Embryonic facial prominence (tissue), 1 donor: ENCODE data around the gene DEPDC1B.
"Not testable (repeated sequence)": the region's sequence is repeated elsewhere in the genome, so short reads cannot be mapped to it uniquely, and the experiment has no call there.

Experiments
- DNase-seq: peaks from one replicate; pipeline ENCODE4 v3.0.0-alpha.2; 2016; ENCODE audit errors: extremely low spot score

DEPDC1B gene

DNA sequence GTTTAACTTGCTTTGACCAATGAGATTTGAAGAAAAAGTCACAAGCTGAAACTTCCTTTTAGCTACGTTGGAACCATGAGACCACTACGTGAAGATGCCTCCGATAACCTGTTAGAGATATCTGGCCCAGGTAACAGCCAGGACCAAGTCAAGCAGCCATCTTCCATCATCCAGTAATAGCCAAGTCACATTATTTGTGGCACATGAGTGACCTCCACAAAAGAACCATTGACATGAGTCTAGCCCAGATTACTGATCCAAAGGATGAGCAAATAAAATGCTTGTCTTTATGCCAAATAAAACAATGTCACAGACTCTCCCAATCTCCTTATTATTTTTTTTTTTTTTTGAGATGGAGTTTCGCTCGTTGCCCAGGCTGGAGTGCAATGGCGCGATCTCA is 1.6 kb downstream of the DEPDC1B start:
- no peak for DNase-seq

DNA sequence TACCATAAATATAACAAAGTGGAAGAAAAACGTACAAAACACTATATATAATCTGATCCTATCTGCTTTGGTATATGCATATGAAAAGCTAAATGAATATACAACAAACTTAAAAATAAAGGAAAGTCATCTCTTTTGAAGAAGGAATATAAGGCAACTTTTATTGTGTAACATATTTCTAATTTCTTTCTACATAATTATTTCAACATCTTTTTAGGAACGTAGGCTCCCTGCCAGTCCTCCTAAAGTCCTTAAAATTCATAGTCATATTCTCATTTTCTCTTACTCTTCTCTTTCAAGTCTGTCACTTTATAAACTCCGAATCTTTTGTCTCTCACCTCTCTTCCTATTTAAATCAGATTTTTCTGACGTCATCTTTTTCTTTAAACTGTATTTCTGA is 9.6 kb downstream of the DEPDC1B start:
- no peak for DNase-seq

DNA sequence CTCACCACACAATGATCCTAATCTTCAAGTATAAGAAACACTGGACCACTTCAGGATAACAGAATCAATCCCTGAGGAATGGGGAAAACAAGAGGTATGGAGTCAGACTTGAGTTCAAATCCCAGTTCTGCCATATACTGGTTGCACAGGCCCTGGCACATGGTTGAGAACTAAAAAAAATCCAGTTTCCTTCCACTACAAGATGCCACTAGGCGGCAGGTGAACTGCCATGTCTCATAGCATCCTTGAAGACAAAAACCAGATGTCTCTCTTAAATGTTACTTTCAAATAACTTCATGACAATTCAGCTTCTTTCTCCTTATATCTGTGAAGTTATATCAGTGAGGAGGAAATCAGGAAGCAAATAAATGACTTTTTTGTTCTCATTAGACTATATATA is 11.0 kb downstream of the DEPDC1B start:
- no peak for DNase-seq

DNA sequence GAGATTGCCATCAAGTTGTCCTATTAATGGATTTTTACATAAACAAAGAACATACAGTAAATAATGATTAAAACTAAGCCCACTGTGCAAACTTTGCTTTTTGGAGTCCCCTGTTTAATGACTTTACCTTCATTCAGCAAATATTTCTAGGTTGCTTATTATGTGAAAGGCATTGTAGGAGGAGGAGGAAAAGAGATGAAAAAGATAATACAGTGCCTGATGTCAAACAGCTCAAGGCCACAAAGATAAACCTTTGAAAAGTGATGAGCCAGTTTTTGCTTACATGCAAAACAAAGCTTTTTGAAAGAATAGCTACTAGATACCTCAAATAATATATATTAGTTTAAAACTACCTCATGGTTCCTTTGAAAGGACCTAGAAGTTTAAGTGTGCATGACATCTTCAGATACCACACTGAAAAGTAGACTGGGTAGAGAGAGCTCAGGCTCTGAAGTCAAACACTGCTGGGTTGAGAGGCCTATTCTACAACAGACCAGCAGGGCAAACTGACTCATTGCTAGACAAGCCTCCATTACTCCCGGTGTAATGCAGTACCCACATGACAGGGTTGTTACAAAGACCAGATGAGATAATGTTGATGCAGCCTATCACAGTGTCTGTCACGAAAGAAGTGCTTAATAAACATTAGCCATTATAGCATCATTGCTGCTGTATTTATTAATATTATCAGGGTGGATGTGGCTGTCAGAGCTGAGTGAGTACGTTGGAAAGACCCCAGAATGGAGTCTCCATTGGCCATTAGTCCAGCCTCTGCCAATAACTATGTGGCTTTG is 11.8 kb downstream of the DEPDC1B start:
- no peak for DNase-seq

DNA sequence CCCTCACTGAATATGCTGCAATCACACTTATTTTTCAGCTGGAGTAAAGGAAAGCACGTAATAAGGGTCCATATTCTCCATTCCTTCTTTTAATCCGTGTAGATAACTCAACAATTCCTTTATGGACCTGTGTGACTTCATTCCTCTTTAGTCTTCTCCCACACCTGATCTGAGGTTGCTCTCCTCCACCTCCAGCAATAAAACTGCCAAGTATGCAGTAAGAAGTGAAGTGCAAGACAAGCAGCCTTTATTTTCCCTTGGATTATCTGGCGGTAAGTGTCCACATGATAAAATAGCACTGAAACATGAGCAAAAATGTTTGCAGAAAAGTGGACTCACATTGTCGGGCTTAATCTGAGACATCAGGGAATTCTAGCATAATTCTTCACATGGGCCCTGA is 13.8 kb downstream of the DEPDC1B start:
- DNase-seq, result no peak

DNA sequence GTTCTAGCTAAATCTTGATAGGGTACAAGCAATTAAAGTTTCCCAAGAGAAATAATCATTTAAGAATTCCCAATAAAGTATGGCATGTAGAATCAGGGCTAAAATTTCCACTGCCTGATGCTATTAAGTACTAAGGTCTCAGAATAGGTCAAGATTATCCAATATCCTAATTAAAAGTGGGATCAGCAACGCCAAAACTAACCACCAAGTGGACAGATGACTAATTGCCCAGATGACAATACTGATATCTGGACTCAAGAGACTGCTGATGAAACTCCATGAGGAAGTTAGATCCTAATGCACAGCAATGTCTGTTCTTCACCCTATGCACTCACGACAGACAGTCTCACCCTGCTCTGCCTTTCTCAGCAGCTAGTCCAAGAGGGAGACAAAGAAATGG is 14.3 kb downstream of the DEPDC1B start:
- no peak for DNase-seq

DNA sequence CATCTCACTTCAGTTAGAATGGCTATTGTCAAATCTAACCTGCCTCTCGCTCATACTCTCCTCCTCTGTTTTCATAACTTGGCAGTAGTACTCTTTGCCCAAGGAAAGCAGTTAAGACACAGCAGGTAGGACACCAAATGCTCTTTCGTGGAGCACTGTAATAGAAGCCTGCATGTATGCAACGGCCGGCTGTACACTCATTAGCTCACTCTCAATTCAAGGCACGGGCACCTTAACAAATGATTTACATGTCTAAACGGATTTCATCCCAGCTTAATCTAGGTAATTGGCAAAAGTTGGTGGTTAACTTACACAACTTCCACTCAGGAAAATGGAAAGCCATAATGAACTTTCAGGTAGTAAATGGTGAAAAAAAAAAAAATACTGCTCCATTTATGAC is 14.9 kb downstream of the DEPDC1B start:
- no peak for DNase-seq

DNA sequence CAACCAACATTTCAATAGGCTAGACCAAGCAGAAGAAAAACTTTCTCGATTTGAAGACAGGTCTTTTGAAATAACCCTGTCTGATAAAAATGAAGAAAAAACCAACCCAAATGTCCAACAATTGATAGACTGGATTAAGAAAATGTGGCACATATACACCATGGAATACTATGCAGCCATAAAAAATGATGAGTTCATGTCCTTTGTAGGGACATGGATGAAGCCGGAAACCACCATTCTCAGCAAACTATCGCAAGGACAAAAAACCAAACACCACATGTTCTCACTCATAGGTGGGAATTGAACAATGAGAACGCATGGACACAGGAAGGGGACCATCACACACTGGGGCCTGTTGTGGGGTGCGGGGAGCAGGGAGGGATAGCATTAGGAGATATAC is 18.0 kb downstream of the DEPDC1B start:
- DNase-seq, result not testable (repeated sequence)

DNA sequence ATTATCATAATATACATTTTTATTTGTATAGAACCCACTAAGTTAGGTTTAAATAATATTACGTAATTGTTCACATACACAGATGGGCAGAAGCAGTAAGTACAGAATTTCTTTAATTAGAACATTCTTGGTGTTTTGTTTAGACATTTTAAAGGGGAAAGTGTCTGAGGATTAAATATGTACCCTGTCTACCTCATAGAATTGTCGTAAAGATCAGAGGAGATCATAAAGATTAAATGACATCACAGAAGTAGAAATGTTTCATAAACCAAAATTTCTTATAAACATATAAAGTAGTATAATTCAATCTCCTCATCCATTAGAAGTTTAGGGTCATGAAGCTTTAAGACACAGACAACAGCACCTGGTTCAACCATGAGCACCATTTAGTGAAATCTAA is 20.1 kb downstream of the DEPDC1B start:
- no peak for DNase-seq

DNA sequence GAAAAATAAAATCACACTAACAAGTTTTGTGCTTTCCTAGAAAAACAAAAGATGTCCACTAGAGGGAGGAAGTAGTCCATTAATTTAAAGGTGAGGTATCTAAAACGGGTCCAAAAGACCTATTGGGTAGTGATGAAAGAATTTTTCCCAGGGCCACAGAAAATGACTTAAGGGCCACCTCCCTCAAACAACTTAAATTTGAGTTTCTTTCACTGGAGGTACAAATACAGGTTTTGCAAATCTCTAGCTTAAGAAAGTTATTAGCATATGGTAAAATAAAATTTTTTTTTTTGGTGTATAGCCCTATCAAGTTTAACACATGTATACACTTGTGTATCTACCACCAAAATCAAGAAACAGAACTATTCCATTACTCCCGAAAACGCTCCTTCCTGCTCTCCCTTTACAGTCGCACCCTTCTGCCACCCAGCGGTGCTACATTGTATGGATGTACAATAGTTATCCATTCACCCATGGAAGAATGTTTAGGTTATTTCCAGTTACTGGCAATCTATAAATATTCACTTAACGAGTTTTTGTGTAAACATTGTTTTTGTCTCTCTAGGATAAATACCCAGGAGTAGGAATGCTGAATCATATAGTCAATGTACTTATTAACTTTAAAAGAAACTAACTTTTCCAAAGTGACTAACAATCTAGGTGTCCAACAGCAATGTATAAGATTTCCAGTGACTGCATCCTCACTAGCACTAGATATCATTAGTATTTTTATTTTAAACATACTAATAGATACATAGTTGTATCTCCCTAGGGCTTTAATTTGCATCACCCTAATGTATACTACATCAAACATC is 21.9 kb downstream of the DEPDC1B start:
- no peak for DNase-seq

DNA sequence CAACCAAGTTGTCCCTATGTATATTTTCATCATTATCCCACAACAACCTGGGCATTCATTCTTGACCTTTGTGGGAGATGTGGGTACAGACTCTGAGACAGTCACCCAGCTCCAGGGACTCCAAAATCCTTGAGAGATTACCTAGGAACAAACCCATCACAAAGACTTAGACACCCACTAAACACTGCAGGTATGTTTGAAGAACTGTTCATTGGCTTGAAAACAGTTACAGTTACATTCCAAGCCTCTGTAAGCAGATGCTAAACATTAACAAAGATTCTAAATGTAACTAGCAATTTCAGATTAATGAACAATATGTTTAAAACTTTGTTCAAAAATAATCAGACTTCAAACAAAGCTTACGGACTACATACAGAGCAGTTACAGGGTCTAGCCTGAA is 24.7 kb downstream of the DEPDC1B start:
- DNase-seq, result no peak

DNA sequence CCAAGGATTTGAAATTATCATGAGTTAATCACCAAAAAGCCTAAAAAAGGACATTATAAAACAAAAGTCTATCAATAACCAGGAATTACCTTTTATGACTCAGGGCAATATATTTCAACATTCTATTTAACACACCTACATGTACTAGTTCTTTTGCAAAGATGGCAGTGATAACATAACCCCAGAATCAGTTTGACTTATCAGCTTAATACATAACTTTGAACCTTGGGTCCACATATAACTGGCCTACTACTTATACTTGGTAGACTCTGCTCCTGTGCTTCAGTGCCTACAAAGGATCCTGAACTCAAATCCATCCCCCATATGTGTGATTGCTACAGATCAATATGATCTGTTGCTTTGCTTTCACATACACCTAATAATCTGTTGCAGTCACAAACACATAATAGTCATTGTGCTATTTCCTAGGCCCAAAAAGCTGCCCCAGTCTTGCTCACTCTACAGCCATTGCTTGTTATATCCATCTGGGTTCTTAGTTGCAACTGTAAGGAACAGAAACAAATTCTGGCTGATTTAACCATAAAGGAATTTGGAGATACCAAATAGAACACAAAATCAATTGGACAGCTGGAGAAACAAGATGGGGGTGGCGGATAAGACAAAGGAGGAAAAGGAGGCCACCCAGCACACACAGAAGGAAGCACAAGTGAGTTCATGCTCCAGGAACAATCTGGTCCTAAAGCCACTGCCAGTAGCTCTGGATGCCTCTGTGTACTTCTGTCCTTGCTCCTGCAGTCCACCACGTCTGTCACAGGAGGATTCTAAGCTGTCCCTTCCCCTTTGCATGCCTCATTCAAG is 25.5 kb downstream of the DEPDC1B start:
- DNase-seq, result no peak

DNA sequence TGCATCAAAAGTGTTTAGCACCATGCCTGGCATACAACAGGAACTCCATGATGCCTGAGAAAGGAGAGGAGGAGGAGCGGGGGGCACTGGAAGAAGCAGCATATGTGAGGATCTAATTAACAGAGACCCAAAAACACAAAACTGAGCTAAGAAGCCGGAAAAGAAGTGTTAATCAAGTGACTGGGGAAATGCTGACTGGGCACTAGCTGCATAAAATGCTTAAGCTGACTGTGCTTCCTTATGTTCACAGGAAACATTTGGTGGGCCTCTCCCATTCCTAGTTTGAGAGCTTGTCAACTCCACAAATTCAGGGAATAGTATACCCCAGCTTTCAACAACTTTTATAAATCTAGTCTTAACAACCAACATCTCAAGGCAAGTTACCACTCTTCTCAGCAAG is 26.6 kb downstream of the DEPDC1B start:
- DNase-seq, result no peak

DNA sequence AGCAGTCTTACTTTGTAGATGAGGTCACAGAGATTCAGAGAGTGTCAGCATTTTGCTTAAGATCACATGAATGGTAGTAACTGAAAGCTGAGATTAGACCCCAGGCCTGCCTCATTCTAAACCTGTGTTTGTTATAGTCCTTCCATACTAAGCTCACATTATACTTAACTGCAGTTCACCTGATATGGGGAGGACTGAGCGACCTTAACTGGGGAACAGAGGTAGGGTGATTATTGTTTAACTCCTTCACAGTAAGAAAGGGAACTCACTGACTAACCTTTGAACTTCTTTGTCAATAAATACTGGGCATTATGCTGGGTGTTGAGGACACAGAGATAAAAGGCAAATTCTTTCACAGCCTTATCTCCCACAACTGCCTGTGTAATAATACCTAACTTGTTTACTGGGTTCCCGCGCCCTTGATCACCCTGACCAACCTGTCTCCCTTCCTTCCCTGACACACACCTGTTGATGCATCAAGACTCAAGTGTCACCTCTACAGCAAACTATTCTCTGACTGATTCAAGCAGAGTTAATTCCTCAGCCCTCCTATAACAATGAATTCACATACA is 27.2 kb downstream of the DEPDC1B start:
- DNase-seq, result no peak

DNA sequence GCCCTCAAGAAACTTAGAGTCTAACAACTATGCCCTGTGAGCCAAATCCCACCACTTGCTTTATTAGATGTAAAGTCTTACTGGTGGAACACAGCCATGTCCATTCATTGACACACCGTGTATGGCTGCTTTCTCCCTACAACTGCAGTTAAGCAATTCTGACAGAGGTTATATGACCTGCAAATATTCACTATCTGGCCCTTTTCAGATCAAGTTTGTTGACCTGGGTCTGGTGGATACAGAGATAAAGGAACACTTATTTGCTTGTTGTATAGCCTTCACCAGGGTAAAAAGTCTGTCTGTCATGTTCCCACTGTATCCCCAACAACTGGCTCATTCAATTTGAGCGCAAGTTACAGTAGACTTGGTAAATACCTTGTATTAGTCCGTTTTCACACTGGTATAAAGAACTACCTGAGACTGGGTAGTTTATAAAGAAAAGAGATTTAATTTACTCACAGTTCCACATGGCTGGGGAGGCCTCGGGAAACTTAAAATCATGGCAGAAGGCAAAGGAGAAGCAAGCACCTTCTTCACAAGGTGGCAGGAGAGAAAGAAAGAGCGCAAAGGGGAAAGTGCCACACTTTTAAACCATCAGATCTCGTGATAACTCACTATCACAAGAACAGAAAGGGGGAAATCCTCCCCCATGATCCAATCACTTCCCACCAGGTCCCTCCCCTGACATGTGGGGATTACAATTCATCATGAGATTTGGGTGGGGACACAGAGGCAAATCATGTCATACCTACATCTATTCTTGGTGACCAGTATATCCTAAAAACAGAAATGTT is 27.9 kb downstream of the DEPDC1B start:
- DNase-seq, result no peak

DNA sequence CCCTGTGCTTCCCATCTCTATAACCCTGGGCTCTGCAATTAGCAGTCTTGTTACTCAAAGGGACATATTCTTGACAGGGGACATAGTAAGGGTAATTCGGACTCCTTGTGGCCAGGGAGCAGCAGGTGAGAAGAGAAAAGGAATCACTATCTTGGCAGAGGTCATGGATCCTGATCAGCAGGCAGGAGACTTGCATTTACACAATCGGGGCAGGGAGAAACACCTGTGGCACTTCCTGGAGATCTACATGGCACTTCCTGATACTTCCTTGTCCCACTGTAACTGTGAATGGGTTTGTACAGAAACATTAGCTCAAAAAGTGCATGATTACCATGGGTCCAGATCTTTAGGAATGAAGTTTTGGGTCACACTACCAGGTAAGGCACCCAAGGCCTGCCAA is 29.2 kb downstream of the DEPDC1B start:
- no peak for DNase-seq

DNA sequence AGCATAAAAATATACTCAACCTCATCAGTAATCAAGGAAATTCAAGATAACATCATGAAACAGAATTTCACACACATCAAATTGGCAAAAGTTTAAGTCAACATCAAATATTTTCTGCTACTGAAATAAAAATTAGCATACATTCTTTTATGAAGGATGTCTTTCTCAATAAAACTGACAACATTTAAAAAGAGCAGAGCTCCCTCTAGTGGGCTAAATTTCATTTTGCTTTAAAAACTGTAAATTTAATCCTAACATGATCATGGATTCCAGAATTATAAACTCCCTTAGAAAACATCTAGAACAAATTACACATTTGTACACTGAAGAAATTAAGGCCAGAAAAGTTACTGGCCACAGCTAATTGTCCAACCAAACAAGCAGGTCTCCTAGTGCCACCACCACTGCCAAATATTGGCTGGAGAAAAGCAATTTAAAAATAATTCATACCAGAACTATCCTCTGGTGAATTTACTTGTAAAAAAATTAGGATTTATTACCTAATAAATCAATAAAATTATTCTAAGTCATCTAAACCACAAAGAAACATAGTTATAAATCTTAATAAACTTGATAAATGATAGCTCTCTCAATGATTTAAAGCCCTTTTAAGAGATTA is 31.2 kb downstream of the DEPDC1B start:
- DNase-seq, result no peak

DNA sequence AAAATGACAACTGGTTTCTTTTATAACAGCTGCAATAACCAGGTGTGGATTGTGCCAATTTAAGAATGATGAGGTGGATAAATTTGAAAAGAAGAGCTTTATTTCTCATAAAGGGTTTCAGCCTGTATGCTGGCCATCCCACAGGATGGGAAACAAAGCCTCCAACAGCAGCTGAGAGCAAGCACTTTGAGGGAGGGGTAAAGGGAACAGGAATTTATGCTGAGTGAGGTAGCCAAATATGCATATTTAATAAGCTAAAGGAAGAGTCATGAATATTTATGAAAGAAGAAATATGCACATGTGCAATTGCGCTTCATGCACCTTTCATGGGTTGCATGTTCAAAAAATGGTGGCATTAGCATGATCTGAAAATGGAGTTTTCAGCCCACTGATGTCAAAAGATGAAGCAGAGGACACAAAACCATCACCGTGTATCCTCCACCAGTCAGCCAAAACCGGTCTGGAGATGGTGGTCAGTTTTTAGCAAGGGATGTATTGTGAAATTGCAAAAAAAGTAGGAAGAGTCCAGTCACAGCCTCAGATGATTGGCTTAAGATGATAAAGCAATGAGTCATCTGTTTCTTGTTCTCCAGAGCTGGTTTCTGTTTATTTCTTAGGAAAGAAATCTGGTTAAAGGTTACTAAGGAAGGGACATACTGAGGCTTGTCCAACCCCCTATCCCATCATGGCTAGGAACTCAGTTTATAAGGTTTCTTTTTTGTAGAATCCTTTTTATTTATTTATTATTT is 47.9 kb downstream of the DEPDC1B start:
- no peak for DNase-seq

DNA sequence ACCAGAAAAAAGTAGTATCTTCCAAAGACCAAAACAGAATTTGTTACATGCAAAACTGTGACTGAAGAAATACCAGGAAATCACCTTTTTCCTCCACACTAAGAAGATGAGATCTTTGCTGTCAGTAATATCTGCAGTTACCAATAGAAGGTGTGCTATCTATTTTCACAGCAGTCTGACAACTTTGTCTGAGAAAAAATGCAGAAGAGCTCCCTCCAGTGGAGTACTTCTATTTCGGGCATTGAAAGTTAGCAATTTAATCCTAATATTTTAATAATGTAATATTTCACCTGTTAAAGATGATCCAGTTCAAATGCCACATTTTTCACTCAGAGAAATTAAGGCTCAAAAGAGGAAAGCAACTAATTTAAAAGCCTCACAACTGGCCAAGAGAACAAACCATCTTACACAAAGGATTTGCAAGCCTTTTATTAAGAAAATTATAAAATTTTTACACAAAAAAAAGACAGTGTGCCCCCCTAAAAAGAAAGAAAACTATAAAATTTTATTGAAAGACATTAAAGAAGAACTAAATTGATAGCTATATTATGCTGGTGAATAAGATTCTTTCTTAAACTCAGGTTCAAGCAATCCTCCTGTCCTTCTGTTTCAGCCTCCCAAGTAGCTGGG is 50.6 kb downstream of the DEPDC1B start:
- no peak for DNase-seq

DNA sequence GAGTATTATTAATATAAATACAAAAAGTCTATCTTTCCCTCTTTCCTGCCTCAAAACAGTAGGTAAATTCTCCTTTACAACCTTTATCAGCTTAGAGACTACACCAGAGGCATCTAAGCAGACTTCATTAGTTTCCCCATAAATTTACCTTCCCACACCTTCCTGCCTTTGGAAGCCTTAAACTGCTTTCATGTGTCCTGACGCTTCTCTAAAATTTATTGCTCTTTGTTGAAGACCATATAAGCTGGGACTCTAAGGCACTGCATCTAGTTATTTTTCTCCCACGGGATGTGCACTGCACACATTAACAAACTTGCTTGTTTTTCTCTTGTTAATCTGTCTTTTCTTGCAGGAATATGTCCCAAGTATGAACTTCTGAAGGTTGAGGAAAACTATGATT is 51.8 kb downstream of the DEPDC1B start:
- DNase-seq, result no peak
